HEK293 (cell line): ENCODE results near the gene KCTD7.

Source experiments
- FEZF1 ChIP-seq: fragments of 450-650 bp; formaldehyde crosslinking; IDR thresholded peaks from 2 replicates; pipeline ENCODE4 v1.5.1; 2016; ENCODE audit warnings: missing biosample characterization, missing genetic modification characterization
- GLIS1 ChIP-seq: fragments of 450-650 bp; formaldehyde crosslinking; IDR thresholded peaks from 2 replicates; pipeline ENCODE4 v1.5.1; 2016; ENCODE audit warnings: missing biosample characterization, missing genetic modification characterization
- HOXD13 ChIP-seq: sonication (generic); formaldehyde crosslinking; IDR thresholded peaks from 2 replicates; pipeline ENCODE4 v1.8.0; 2022; ENCODE audit warnings: missing genetic modification reagents, borderline replicate concordance
- KLF7 ChIP-seq: fragments of 450-650 bp; formaldehyde crosslinking; IDR thresholded peaks from 2 replicates; pipeline ENCODE4 v1.5.1; 2016; ENCODE audit warnings: missing biosample characterization, missing genetic modification characterization, borderline replicate concordance
- KLF9 ChIP-seq: fragments of 450-650 bp; formaldehyde crosslinking; IDR thresholded peaks from 2 replicates; pipeline ENCODE4 v1.5.1; 2016; ENCODE audit warnings: missing biosample characterization, missing genetic modification characterization, low read depth
- MZF1 ChIP-seq: fragments of 450-650 bp; formaldehyde crosslinking; IDR thresholded peaks from 2 replicates; pipeline ENCODE4 v1.5.1; 2017; ENCODE audit warnings: missing biosample characterization, missing genetic modification characterization, borderline replicate concordance
- ZFHX2 ChIP-seq: fragments of 450-650 bp; formaldehyde crosslinking; conservative IDR thresholded peaks from 2 replicates; pipeline ENCODE4 v1.5.1; 2016; ENCODE audit warnings: missing biosample characterization, missing genetic modification characterization
- ZNF114 ChIP-seq: fragments of 450-650 bp; formaldehyde crosslinking; IDR thresholded peaks from 2 replicates; pipeline ENCODE4 v1.5.0; 2017; ENCODE audit warnings: missing biosample characterization, missing genetic modification characterization
- ZNF132 ChIP-seq: fragments of 450-650 bp; formaldehyde crosslinking; IDR thresholded peaks from 2 replicates; pipeline ENCODE4 v1.5.1; 2017; ENCODE audit warnings: missing biosample characterization, missing genetic modification characterization, borderline replicate concordance
- ZNF157 ChIP-seq: fragments of 450-650 bp; formaldehyde crosslinking; IDR thresholded peaks from 2 replicates; pipeline ENCODE4 v1.5.1; 2016; ENCODE audit warnings: missing biosample characterization, missing genetic modification characterization
- ZNF2 ChIP-seq: fragments of 450-650 bp; formaldehyde crosslinking; IDR thresholded peaks from 2 replicates; pipeline ENCODE4 v1.5.1; 2016; ENCODE audit warnings: missing biosample characterization, missing genetic modification characterization
- ZNF214 ChIP-seq: fragments of 450-650 bp; formaldehyde crosslinking; IDR thresholded peaks from 2 replicates; pipeline ENCODE4 v1.5.1; 2017; ENCODE audit warnings: missing biosample characterization, mild to moderate bottlenecking, missing genetic modification characterization, borderline replicate concordance
- ZNF23 ChIP-seq: fragments of 450-650 bp; formaldehyde crosslinking; IDR thresholded peaks from 2 replicates; pipeline ENCODE4 v1.5.1; 2016; ENCODE audit warnings: missing biosample characterization, missing genetic modification characterization, borderline replicate concordance
- ZNF239 ChIP-seq: fragments of 450-650 bp; formaldehyde crosslinking; IDR thresholded peaks from 2 replicates; pipeline ENCODE4 v1.5.1; 2016; ENCODE audit warnings: missing biosample characterization, missing genetic modification characterization
- ZNF311 ChIP-seq: fragments of 450-650 bp; formaldehyde crosslinking; IDR thresholded peaks from 2 replicates; pipeline ENCODE4 v1.5.1; 2017; ENCODE audit warnings: missing biosample characterization, missing genetic modification characterization, borderline replicate concordance
- ZNF433 ChIP-seq: fragments of 450-650 bp; formaldehyde crosslinking; IDR thresholded peaks from 2 replicates; pipeline ENCODE4 v1.5.1; 2016; ENCODE audit warnings: missing biosample characterization, missing genetic modification characterization, low read depth
- ZNF514 ChIP-seq: fragments of 450-650 bp; formaldehyde crosslinking; IDR thresholded peaks from 2 replicates; pipeline ENCODE4 v1.5.1; 2016; ENCODE audit warnings: missing biosample characterization, missing genetic modification characterization
- ZNF530 ChIP-seq: fragments of 450-650 bp; formaldehyde crosslinking; IDR thresholded peaks from 2 replicates; pipeline ENCODE4 v1.5.1; 2016; ENCODE audit warnings: low read depth, missing biosample characterization, missing genetic modification characterization
- ZNF626 ChIP-seq: fragments of 450-650 bp; sonication (Bioruptor Pico); formaldehyde crosslinking; IDR thresholded peaks from 2 replicates; pipeline ENCODE4 v1.5.1; 2018; ENCODE audit warnings: missing biosample characterization, missing genetic modification characterization, inconsistent platforms
- ZNF670 ChIP-seq: fragments of 450-650 bp; formaldehyde crosslinking; IDR thresholded peaks from 2 replicates; pipeline ENCODE4 v1.5.1; 2016; ENCODE audit warnings: missing biosample characterization, missing genetic modification characterization, low read depth
- TF ChIP-seq, protein P1 (sequence below): fragments of 450-650 bp; formaldehyde crosslinking; IDR thresholded peaks from 2 replicates; pipeline ENCODE4 v1.5.1; 2016; ENCODE audit warnings: missing biosample characterization, missing genetic modification characterization
- TF ChIP-seq, protein P2 (sequence below): fragments of 450-650 bp; formaldehyde crosslinking; IDR thresholded peaks from 2 replicates; pipeline ENCODE4 v1.5.1; 2016; ENCODE audit warnings: missing biosample characterization, missing genetic modification characterization
- TF ChIP-seq, protein P3 (sequence below): fragments of 450-650 bp; formaldehyde crosslinking; IDR thresholded peaks from 2 replicates; pipeline ENCODE4 v1.5.1; 2016; ENCODE audit warnings: missing biosample characterization, missing genetic modification characterization
- TF ChIP-seq, protein P4 (sequence below): fragments of 450-650 bp; formaldehyde crosslinking; IDR thresholded peaks from 2 replicates; pipeline ENCODE4 v1.5.1; 2016; ENCODE audit warnings: missing biosample characterization, missing genetic modification characterization
- TF ChIP-seq, protein P5 (sequence below): fragments of 450-650 bp; formaldehyde crosslinking; IDR thresholded peaks from 2 replicates; pipeline ENCODE4 v1.5.1; 2017; ENCODE audit warnings: missing biosample characterization, missing genetic modification characterization
- TF ChIP-seq, protein P6 (sequence below): fragments of 450-650 bp; formaldehyde crosslinking; IDR thresholded peaks from 2 replicates; pipeline ENCODE4 v1.5.1; 2016; ENCODE audit warnings: missing biosample characterization, missing genetic modification characterization

The KCTD7 gene

DNA sequence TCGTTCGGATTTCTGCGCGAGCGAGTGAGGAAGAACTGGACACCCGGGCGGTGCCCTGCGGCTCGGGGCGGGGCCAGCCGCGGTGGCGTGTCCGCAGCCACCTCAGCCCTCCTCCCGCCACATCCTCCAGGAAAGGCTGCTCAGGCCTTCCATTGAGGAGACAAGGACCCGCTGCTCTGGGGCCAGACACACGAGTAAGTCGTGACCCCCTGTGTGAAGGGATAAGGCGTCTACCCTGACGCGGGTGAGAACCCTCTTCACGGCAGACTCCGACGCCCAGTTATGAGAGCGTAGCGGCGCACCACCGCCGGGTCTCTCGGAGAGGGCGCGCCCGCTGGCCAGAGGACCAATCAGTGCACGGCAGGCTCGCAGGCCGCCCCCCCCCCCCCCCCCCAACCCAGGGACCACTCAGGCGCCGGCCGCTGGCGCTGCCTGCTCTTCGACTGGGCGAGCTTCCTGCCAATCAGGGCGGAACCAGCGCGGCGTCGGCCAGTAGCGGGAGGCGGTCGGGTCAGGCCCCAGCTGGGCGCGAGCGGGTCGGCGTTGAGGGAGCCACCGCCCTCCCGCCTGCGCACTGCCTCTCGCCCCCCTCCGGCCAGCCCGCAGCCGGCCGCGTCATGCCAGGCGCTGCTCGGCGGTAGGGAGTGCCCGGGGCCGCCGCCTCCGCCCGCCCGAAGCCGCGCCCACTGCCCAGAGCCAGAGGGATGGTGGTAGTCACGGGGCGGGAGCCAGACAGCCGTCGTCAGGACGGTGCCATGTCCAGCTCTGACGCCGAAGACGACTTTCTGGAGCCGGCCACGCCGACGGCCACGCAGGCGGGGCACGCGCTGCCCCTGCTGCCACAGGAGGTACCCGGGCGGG lies at the start of gene KCTD7 (continued):
- no peak for TF ChIP-seq HOXD13 (CRISPR knock-in tag)
- TF ChIP-seq, protein P1, sequence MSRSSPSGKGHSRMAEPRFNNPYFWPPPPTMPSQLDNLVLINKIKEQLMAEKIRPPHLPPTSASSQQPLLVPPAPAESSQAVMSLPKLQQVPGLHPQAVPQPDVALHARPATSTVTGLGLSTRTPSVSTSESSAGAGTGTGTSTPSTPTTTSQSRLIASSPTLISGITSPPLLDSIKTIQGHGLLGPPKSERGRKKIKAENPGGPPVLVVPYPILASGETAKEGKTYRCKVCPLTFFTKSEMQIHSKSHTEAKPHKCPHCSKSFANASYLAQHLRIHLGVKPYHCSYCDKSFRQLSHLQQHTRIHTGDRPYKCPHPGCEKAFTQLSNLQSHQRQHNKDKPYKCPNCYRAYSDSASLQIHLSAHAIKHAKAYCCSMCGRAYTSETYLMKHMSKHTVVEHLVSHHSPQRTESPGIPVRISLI (tag by site-specific recombination): no peak
- TF ChIP-seq ZNF670 (tag by site-specific recombination): no peak
- TF ChIP-seq ZNF239: no peak
- TF ChIP-seq ZNF132 (tag by site-specific recombination): no peak
- TF ChIP-seq, protein P2, sequence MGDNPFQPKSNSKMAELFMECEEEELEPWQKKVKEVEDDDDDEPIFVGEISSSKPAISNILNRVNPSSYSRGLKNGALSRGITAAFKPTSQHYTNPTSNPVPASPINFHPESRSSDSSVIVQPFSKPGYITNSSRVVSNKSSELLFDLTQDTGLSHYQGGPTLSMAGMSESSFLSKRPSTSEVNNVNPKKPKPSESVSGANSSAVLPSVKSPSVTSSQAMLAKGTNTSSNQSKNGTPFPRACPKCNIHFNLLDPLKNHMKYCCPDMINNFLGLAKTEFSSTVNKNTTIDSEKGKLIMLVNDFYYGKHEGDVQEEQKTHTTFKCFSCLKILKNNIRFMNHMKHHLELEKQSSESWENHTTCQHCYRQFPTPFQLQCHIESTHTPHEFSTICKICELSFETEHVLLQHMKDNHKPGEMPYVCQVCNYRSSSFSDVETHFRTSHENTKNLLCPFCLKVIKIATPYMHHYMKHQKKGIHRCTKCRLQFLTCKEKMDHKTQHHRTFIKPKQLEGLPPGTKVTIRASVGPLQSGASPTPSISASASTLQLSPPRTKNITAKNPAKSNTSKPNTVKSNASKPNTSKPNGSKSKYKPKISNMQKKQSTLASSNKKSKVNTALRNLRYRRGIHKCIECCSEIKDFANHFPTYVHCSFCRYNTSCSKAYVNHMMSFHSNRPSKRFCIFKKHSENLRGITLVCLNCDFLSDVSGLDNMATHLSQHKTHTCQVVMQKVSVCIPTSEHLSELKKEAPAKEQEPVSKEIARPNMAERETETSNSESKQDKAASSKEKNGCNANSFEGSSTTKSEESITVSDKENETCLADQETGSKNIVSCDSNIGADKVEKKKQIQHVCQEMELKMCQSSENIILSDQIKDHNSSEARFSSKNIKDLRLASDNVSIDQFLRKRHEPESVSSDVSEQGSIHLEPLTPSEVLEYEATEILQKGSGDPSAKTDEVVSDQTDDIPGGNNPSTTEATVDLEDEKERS (tag by site-specific recombination): no peak
- TF ChIP-seq ZNF114 (tag by site-specific recombination): no peak
- no peak for TF ChIP-seq ZNF311 (tag by site-specific recombination)
- TF ChIP-seq ZNF23 (tag by site-specific recombination): no peak
- TF ChIP-seq FEZF1 (tag by site-specific recombination): no peak
- no peak for TF ChIP-seq ZNF514 (tag by site-specific recombination)
- TF ChIP-seq ZNF157 (tag by site-specific recombination): no peak
- TF ChIP-seq, protein P3, sequence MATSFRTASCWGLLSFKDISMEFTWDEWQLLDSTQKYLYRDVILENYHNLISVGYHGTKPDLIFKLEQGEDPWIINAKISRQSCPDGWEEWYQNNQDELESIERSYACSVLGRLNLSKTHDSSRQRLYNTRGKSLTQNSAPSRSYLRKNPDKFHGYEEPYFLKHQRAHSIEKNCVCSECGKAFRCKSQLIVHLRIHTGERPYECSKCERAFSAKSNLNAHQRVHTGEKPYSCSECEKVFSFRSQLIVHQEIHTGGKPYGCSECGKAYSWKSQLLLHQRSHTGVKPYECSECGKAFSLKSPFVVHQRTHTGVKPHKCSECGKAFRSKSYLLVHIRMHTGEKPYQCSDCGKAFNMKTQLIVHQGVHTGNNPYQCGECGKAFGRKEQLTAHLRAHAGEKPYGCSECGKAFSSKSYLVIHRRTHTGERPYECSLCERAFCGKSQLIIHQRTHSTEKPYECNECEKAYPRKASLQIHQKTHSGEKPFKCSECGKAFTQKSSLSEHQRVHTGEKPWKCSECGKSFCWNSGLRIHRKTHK: no peak
- TF ChIP-seq, protein P4, sequence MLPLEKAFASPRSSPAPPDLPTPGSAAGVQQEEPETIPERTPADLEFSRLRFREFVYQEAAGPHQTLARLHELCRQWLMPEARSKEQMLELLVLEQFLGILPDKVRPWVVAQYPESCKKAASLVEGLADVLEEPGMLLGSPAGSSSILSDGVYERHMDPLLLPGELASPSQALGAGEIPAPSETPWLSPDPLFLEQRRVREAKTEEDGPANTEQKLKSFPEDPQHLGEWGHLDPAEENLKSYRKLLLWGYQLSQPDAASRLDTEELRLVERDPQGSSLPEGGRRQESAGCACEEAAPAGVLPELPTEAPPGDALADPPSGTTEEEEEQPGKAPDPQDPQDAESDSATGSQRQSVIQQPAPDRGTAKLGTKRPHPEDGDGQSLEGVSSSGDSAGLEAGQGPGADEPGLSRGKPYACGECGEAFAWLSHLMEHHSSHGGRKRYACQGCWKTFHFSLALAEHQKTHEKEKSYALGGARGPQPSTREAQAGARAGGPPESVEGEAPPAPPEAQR: no peak
- TF ChIP-seq, protein P5, sequence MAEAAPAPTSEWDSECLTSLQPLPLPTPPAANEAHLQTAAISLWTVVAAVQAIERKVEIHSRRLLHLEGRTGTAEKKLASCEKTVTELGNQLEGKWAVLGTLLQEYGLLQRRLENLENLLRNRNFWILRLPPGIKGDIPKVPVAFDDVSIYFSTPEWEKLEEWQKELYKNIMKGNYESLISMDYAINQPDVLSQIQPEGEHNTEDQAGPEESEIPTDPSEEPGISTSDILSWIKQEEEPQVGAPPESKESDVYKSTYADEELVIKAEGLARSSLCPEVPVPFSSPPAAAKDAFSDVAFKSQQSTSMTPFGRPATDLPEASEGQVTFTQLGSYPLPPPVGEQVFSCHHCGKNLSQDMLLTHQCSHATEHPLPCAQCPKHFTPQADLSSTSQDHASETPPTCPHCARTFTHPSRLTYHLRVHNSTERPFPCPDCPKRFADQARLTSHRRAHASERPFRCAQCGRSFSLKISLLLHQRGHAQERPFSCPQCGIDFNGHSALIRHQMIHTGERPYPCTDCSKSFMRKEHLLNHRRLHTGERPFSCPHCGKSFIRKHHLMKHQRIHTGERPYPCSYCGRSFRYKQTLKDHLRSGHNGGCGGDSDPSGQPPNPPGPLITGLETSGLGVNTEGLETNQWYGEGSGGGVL (tag by site-specific recombination): peak; percentile 13; the same call in 1 of the 2 replicates
- TF ChIP-seq MZF1 (tag by site-specific recombination): no peak
- peak; percentile 27 for TF ChIP-seq GLIS1
- no peak for TF ChIP-seq ZNF214 (tag by site-specific recombination)
- no peak for TF ChIP-seq ZNF626 (tag by site-specific recombination)
- TF ChIP-seq ZNF2 (tag by site-specific recombination): no peak
- TF ChIP-seq KLF7: peak; percentile 97
- TF ChIP-seq, protein P6, sequence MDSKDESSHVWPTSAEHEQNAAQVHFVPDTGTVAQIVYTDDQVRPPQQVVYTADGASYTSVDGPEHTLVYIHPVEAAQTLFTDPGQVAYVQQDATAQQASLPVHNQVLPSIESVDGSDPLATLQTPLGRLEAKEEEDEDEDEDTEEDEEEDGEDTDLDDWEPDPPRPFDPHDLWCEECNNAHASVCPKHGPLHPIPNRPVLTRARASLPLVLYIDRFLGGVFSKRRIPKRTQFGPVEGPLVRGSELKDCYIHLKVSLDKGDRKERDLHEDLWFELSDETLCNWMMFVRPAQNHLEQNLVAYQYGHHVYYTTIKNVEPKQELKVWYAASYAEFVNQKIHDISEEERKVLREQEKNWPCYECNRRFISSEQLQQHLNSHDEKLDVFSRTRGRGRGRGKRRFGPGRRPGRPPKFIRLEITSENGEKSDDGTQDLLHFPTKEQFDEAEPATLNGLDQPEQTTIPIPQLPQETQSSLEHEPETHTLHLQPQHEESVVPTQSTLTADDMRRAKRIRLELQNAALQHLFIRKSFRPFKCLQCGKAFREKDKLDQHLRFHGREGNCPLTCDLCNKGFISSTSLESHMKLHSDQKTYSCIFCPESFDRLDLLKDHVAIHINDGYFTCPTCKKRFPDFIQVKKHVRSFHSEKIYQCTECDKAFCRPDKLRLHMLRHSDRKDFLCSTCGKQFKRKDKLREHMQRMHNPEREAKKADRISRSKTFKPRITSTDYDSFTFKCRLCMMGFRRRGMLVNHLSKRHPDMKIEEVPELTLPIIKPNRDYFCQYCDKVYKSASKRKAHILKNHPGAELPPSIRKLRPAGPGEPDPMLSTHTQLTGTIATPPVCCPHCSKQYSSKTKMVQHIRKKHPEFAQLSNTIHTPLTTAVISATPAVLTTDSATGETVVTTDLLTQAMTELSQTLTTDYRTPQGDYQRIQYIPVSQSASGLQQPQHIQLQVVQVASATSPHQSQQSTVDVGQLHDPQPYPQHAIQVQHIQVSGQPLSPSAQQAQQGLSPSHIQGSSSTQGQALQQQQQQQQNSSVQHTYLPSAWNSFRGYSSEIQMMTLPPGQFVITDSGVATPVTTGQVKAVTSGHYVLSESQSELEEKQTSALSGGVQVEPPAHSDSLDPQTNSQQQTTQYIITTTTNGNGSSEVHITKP (tag by site-specific recombination): no peak
- peak; percentile 63 for TF ChIP-seq ZFHX2 (tag by site-specific recombination)
- peak; percentile 63 for TF ChIP-seq KLF9 (tag by site-specific recombination)
- no peak for TF ChIP-seq ZNF530 (tag by site-specific recombination)
- TF ChIP-seq ZNF433: no peak
